ENCODE measurements around the gene STH. TPM values are rescaled to one million over a fixed set of nuclear protein-coding genes. Genes with fewer than 3 reads are reported as not detected.

The STH gene
- total RNA-seq, 1 experiment from 2014 or later = not detected

DNA sequence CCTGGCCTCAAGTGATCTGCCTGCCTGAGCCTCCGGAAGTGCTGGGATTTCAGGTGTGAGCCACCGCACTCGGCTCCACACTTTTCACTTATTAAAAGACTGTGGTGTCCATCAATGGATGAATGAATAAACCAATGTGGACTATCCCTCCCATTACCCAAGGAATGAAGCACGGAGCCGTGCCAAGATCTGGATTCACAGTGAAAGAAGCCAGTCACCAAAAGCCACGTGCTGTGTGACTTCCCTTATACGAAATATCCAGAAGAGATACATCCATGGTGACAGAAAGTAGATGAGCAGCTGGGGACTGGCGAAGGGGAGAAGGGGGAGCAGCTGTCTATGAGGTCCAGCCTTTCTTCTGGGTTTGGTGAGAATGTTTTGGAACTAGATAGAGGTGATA lies 48.2 kb upstream of the STH start:
- Histone ChIP-seq H3K4me1 (ENCODE audit: control insufficient read depth, insufficient read depth, low read length) (peaks cover 6% of the 10 kb centered on the region; the same call in 1 of the 2 replicates), H3K9me3 (ENCODE audit: control insufficient read depth, insufficient read depth, low read depth, low read length) (no peaks in the 10 kb centered on the region), H3K27ac (ENCODE audit: low read length) (no peak overlapping the region), H3K36me3 (ENCODE audit: control insufficient read depth, insufficient read depth, low read length) (no peaks in the 10 kb centered on the region), H3K27me3 (ENCODE audit: control insufficient read depth, insufficient read depth, low read length) (no peaks in the 10 kb centered on the region), H3K4me3 (ENCODE audit: low read depth in 2 of 2, low read length in 2 of 2) (no peak overlapping the region)
- CTCF ChIA-PET = no interaction called here
- no peak for DNase-seq (ENCODE audit: low read depth, low spot score)
- POLR2A ChIA-PET = no interaction called here
- TF ChIP-seq SIN3A (IDR thresholded peaks at IDR 0.05; ENCODE audit: borderline replicate concordance, insufficient read depth, low read depth, low read length) (no peak), POLR2AphosphoS5 (IDR thresholded peaks at IDR 0.05; ENCODE audit: low read depth, low read length) (no peak), TCF7L2 (IDR thresholded peaks at IDR 0.05; ENCODE audit: low read depth, low read length) (no peak), REST (IDR thresholded peaks at IDR 0.05; ENCODE audit: insufficient read depth in 1 of 2, low read depth in 2 of 2, low read length in 1 of 2) (no peak)
- TF ChIP-seq, protein P1, sequence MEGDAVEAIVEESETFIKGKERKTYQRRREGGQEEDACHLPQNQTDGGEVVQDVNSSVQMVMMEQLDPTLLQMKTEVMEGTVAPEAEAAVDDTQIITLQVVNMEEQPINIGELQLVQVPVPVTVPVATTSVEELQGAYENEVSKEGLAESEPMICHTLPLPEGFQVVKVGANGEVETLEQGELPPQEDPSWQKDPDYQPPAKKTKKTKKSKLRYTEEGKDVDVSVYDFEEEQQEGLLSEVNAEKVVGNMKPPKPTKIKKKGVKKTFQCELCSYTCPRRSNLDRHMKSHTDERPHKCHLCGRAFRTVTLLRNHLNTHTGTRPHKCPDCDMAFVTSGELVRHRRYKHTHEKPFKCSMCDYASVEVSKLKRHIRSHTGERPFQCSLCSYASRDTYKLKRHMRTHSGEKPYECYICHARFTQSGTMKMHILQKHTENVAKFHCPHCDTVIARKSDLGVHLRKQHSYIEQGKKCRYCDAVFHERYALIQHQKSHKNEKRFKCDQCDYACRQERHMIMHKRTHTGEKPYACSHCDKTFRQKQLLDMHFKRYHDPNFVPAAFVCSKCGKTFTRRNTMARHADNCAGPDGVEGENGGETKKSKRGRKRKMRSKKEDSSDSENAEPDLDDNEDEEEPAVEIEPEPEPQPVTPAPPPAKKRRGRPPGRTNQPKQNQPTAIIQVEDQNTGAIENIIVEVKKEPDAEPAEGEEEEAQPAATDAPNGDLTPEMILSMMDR (IDR thresholded peaks at IDR 0.05) = no peak
- in situ Hi-C loops (cut with HindIII; ENCODE audit: low pct_unique_long_range_greater_than_20kb, low sequenced_read_pairs) (no loop called here), intact Hi-C loops (cut with micrococcal nuclease; ENCODE audit: unreplicated experiment) (no loop called here)
- BruUV-seq (replicated peaks) = no TSS peak
- ATAC-seq = no peak

DNA sequence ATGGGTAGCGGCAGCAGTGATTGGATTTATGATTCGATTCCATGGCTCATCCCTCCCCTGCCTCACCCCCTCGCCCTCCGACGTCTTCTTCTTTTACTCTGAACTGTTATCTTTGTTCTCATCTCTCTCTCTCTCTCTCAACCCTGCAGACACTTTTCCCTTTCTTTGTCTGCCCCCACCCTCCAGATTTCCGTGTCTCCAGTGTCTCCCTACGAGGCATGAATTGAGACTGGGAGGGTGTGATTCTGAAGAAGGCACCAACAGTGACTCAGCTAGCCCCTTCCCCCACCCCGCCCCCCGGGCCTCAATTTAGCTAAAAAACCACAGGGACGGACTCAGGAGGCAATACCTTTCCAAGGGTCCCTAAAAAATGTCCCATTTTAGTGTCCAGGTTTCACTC lies 47.6 kb upstream of the STH start:
- no peaks in the 10 kb centered on the region for H3K27me3 ChIP-seq (ENCODE audit: control insufficient read depth, insufficient read depth, low read length)
- BruUV-seq (replicated peaks) = no TSS peak
- DNase-seq (ENCODE audit: low read depth, low spot score) = no peak
- ATAC-seq = no peak
- peaks cover 6% of the 10 kb centered on the region; the same call in 1 of the 2 replicates for H3K4me1 ChIP-seq (ENCODE audit: control insufficient read depth, insufficient read depth, low read length)
- no peak overlapping the region for H3K27ac ChIP-seq (ENCODE audit: low read length)
- TF ChIP-seq SIN3A (IDR thresholded peaks at IDR 0.05; ENCODE audit: borderline replicate concordance, insufficient read depth, low read depth, low read length) = no peak
- TF ChIP-seq, protein P1 (IDR thresholded peaks at IDR 0.05) = no peak
- no peak for TF ChIP-seq POLR2AphosphoS5 (IDR thresholded peaks at IDR 0.05; ENCODE audit: low read depth, low read length)
- TF ChIP-seq TCF7L2 (IDR thresholded peaks at IDR 0.05; ENCODE audit: low read depth, low read length) = no peak
- TF ChIP-seq REST (IDR thresholded peaks at IDR 0.05; ENCODE audit: insufficient read depth in 1 of 2, low read depth in 2 of 2, low read length in 1 of 2) = no peak
- in situ Hi-C loops (cut with HindIII; ENCODE audit: low pct_unique_long_range_greater_than_20kb, low sequenced_read_pairs) = no loop called here
- CTCF ChIA-PET = no interaction called here
- H3K9me3 ChIP-seq (ENCODE audit: control insufficient read depth, insufficient read depth, low read depth, low read length) = no peaks in the 10 kb centered on the region
- intact Hi-C loops (cut with micrococcal nuclease; ENCODE audit: unreplicated experiment) = no loop called here
- no peak overlapping the region for H3K4me3 ChIP-seq (ENCODE audit: low read depth in 2 of 2, low read length in 2 of 2)
- no peaks in the 10 kb centered on the region for H3K36me3 ChIP-seq (ENCODE audit: control insufficient read depth, insufficient read depth, low read length)
- POLR2A ChIA-PET = no interaction called here
